Measurements from ENCODE around the gene DRD4.
"Not testable (repeated sequence)": the region's sequence is repeated elsewhere in the genome, so short reads cannot be mapped to it uniquely, and the experiment has no call there.

The DRD4 gene

DNA sequence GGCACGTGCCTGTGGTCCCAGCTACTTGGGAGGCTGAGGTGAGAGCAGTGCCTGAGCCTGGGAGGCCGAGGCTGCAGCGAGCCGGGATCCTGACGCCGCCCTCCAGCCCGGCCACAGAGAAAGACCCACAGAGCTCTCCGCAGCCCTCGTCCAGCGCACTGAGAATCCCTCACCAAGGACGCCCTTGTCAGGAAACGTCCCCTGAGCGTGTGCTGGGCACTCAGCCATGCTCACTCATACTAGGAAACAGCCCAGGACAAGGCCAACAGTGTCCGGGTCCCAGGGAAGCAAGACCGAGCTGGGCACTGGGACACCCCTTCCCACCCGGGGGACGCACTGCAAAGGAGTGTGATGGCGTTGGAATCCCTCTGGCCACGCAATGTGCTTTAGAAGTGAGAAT lies 43.4 kb downstream of the DRD4 start:
- no peak for DNase-seq (ENCODE audit: low spot score)

DNA sequence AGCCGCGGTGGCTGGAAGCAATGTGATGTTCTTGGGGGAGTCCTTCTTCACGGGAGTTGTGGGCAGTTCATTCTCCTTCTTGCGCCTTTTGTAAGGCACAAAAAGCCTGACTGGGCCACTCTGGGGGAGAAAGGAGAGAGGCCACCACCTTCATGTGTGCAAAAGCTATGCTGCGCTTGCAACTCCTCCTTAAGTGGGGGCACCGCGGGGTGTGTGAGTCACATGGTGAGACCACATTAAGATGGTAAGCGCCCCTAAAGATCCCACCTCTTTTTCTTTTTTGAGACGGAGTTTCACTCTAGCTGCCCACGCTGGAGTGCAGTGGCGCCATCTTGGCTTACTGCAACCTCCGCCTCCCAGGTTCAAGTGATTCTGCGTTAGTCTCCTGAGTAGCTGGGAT lies 43.9 kb downstream of the DRD4 start:
- DNase-seq (ENCODE audit: low spot score), result no peak

DNA sequence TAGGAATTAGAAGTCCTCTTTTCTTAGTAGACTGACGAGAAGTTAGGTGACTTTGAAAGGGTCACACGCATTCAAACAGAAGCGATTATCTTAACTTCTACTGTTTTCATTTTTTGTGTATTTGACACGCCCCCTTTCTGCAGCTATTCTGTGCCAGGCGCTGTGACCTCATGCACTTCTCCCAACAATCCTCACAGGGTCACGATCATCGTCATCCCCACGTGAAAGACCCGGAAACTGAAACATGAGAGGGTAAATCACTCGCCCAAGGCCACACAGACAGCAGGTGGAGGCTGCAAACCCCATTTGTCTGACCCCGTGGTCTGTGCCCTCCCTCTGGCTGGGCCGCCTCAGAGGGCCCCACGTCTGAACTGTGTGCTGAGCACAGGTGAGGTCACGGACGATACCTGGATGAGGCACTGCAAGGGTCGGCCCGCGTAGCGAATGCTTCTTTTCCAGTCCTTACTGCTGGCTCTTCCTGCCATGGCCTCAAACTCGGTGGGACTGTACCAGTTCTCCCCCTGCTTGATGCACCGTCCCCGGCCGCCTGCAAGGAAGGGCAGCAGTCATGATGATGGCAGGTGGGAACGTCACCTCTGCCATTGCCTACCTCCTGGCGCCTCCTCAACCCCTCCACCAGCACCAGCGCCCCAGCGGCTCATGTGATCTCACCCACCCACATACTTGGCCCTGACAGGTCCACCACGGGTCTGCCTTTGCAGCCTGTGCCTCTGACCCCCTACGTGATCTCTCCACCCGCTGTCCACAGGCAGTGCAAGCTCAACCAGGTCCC lies 49.6 kb downstream of the DRD4 start:
- no peak for DNase-seq (ENCODE audit: low spot score)

DNA sequence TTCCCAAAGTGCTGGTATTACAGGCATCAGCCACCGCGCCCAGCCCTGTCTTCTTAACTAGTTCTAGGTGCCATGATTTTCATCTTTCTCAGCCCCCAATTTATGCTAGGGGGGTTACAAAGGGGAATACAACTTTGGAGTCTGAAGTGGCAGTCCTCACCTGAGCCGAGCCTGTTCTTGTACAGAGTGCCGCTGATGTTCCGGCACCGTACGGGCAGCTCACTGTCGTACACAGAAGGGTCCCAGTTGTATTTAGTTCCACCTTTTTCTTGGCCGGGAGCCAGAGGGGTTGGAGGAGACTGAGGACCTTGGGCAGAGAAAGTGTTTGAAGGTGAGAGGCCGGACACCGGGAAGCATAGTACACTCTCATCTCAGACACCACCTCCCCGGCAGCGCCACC lies 50.7 kb downstream of the DRD4 start:
- no peak for DNase-seq (ENCODE audit: low spot score)

DNA sequence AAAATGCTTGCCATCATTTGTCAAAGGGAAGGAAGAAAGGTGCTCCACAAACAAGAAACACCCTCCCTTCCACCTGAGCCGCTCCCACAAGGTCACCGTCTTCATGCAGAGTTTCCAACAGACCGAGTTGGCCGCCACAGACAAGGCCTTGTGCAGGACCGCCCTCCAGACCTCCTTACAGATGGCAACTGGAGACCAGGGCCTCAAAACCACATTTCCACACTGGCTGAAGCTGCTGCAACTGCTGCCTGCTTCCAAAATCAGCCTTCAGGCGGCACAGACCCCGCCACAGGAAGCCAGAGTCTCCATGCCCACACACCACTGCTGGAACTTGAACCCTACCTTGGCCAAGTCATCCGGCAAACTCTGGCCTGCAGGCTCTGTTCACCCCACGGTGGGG lies 51.6 kb downstream of the DRD4 start:
- no peak for DNase-seq (ENCODE audit: low spot score)

DNA sequence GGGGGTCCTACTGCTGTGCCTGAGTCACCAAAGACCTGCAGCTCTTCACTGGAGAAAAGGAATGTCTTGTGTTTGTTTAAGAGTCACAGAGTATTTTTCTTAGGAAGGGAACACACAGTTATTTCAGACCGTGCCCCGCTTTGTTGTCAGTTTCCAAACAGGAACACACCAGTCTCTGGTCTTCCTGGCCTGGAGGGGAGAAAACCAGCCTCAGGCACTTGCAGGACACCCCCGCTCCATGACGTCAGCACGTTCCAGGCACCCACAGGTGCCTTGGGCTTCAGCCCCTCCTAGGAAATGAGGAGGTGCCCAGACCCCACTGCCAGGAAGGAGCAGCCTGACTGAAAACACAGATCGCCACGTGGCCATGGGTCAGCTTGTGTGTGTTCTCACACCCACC lies 52.6 kb downstream of the DRD4 start:
- no peak for DNase-seq (ENCODE audit: low spot score)

DNA sequence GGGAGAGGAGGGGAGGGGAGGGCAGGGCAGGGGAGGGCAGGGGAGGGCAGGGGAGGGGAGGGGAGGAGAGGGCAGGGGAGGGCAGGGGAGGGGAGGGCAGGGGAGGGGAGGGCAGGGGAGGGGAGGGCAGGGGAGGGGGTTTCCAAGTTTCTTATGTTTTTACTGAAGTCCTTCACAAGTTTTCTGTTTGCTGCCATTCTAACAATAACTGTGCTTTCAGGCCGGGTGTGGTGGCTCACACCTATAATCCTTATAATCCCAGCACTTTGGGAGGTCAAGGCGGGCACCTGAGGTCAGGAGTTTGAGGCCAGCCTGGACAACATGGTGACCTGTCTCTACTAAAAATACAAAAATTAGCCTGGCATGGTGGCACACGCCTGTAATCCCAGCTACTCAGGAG lies 53.2 kb downstream of the DRD4 start:
- DNase-seq (ENCODE audit: low spot score), result not testable (repeated sequence)

Data from activated CD4-positive, alpha-beta T cell treated with anti-CD3 and anti-CD28 coated beads, Interleukin-2, Interleukin-4, amounts not matched to agents 100 ng/mL and 50 ng/mL, durations not matched to agents 16 hours and 8 hours (primary cell).